Small intestine (tissue), 7 donors: ENCODE measurements around the gene NR2C2. TPM values are rescaled to one million over a fixed set of nuclear protein-coding genes. Genes with fewer than 3 reads are reported as not detected.

Experiments
- DNase-seq, 2 donors: peaks; one replicate each; pipeline versions ENCODE4 v3.0.0 to v3.0.0-alpha.2; 2013
- FAIRE-seq: peaks from 2 replicates; lab custom pipeline; 2012; peaks lifted over from hg19 to GRCh38; lab: Jason Lieb, UNC
- H3K27ac ChIP-seq, 3 donors: one replicate each; pipeline ENCODE4 v1.5.1; 2013; ENCODE audit warnings: low read length in 2 of 3, mild to moderate bottlenecking in 2 of 3, control low read depth in 1 of 3, inconsistent platforms in 1 of 3, low read depth in 1 of 3, moderate library complexity in 1 of 3
- H3K27me3 ChIP-seq, 3 donors: one replicate each; pipeline ENCODE4 v1.6.1; 2013; ENCODE audit warnings: low read length in 3 of 3, inconsistent platforms in 1 of 3; ENCODE audit not compliant: control insufficient read depth in 3 of 3, insufficient read depth in 3 of 3
- H3K36me3 ChIP-seq, 3 donors: one replicate each; pipeline ENCODE4 v1.6.1; 2013; ENCODE audit warnings: low read length in 3 of 3, inconsistent platforms in 1 of 3, low read depth in 1 of 3, mild to moderate bottlenecking in 1 of 3, moderate library complexity in 1 of 3; ENCODE audit not compliant: control insufficient read depth in 3 of 3, insufficient read depth in 2 of 3
- H3K4me1 ChIP-seq, 3 donors: one replicate each; pipeline ENCODE4 v1.6.1; 2013; ENCODE audit warnings: low read length in 2 of 3, inconsistent platforms in 1 of 3, low read depth in 1 of 3, mild to moderate bottlenecking in 1 of 3, moderate library complexity in 1 of 3; ENCODE audit not compliant: control insufficient read depth in 3 of 3, insufficient read depth in 2 of 3
- H3K4me3 ChIP-seq, 3 donors: one replicate each; pipeline ENCODE4 v1.5.1; 2013; ENCODE audit warnings: low read length in 3 of 3, control low read depth in 1 of 3, inconsistent platforms in 1 of 3, low read depth in 1 of 3, mild to moderate bottlenecking in 1 of 3, moderate library complexity in 1 of 3
- H3K9me3 ChIP-seq, 2 donors: one replicate each; pipeline ENCODE4 v1.6.1; 2013; ENCODE audit warnings: low read depth in 1 of 2, low read length in 1 of 2; ENCODE audit not compliant: control insufficient read depth in 2 of 2, insufficient read depth in 1 of 2
- WGBS, 3 donors: extraction: QIAGEN DNeasy Blood & Tissue Kit; methylation state at CpG; one replicate each; pipeline ENCODE4 v1.1.7; 2013; 5-methylcytosine and 5-hydroxymethylcytosine counted together
- polyA plus RNA-seq, 4 donors: library from polyadenylated mRNA; stranded (reverse) in 3 of 4; unstranded in 1 of 4; fragments of 200-250 nt in 3 of 4; fragments of 120-200 nt in 1 of 4; gene quantifications; one replicate each; pipeline versions ENCODE4 v1.2.1 to v1.2.3, GENCODE V29; 2013
- donor health status: healthy with polysubstance abuse.
- donor health status: control.
- donor health status: control.
- donor health status: Bipolar disorder and iron deficiency.
- donor health status: healthy.

NR2C2 gene
- polyA plus RNA-seq, 4 donors, result 7.8 to 40.4 (median 10.1) TPM

GRCh38 chr3:15043408-15044171 lies 96.2 kb downstream of the NR2C2 start:
- Histone ChIP-seq H3K36me3 (peaks cover 32 to 75% (median 46%) of the 10 kb centered on the region in 3 donors), H3K4me1 (no peaks in the 10 kb centered on the region), H3K27ac (no peak overlapping the region), H3K9me3 (no peaks in the 10 kb centered on the region), H3K27me3 (no peaks in the 10 kb centered on the region), H3K4me3 (no peak overlapping the region)
- DNase-seq, result no peak
- 80 to 84% (median 82%) methylated on average over 11 of the region's 11 CpGs for WGBS, 3 donors
- FAIRE-seq, result no peak

- Histone ChIP-seq H3K36me3 (peaks cover 30 to 72% (median 42%) of the 10 kb centered on the region in 3 donors), H3K27me3 (no peaks in the 10 kb centered on the region), H3K4me3 (no peak overlapping the region), H3K9me3 (no peaks in the 10 kb centered on the region), H3K4me1 (no peaks in the 10 kb centered on the region), H3K27ac (no peak overlapping the region)
- no peak for FAIRE-seq
- 69 to 80% (median 78%) methylated on average over 7 of the region's 7 CpGs for WGBS, 3 donors
- no peak for DNase-seq
Measured at GRCh38 chr3:15044326-15044725, 96.9 kb downstream of the NR2C2 start.

- Histone ChIP-seq H3K36me3 (peaks cover 26 to 73% (median 41%) of the 10 kb centered on the region in 3 donors), H3K27ac (no peak overlapping the region), H3K9me3 (no peaks in the 10 kb centered on the region), H3K4me1 (no peaks in the 10 kb centered on the region), H3K4me3 (no peak overlapping the region), H3K27me3 (no peaks in the 10 kb centered on the region)
- 44 to 73% (median 67%) methylated on average over 1 of the region's 1 CpG for WGBS, 3 donors
- DNase-seq (no peak), FAIRE-seq (no peak)
Measured at GRCh38 chr3:15045667-15046066, 98.3 kb downstream of the NR2C2 start.

GRCh38 chr3:15049584-15049983 lies 102.2 kb downstream of the NR2C2 start:
- FAIRE-seq (no peak), DNase-seq (peak; percentile 52 to 69)
- H3K9me3 ChIP-seq, result peaks cover 0 to 3% of the 10 kb centered on the region in 2 donors

GRCh38 chr3:15050405-15051092 lies 103.2 kb downstream of the NR2C2 start:
- WGBS, 3 donors, result 58 to 68% (median 61%) methylated on average over 3 of the region's 3 CpGs
- FAIRE-seq (no peak), DNase-seq (no peak)
- Histone ChIP-seq H3K4me1 (no peaks in the 10 kb centered on the region), H3K27me3 (no peaks in the 10 kb centered on the region), H3K9me3 (peaks cover 0 to 3% of the 10 kb centered on the region in 2 donors), H3K36me3 (peaks cover 17 to 65% (median 23%) of the 10 kb centered on the region in 3 donors), H3K4me3 (no peak overlapping the region), H3K27ac (no peak overlapping the region)

More at GRCh38 chr3:15049584-15049983, 102.2 kb downstream of the NR2C2 start:
- Histone ChIP-seq H3K4me1 (no peaks in the 10 kb centered on the region), H3K4me3 (no peak overlapping the region), H3K27me3 (no peaks in the 10 kb centered on the region), H3K36me3 (peaks cover 20 to 68% (median 27%) of the 10 kb centered on the region in 3 donors), H3K27ac (peak overlapping the region in 1 of 3 donors; percentile 36)
- 66 to 86% (median 68%) methylated on average over 2 of the region's 2 CpGs for WGBS, 3 donors

- H3K9me3 ChIP-seq, result peaks cover 0 to 3% of the 10 kb centered on the region in 2 donors
- WGBS, 3 donors, result 71 to 77% (median 75%) methylated on average over 1 of the region's 1 CpG
- no peaks in the 10 kb centered on the region for H3K27me3 ChIP-seq
- no peaks in the 10 kb centered on the region for H3K4me1 ChIP-seq
- no peak overlapping the region for H3K4me3 ChIP-seq
- peaks cover 16 to 62% (median 19%) of the 10 kb centered on the region in 3 donors for H3K36me3 ChIP-seq
- DNase-seq (peak; percentile 61 to 66), FAIRE-seq (no peak)
- no peak overlapping the region for H3K27ac ChIP-seq
Measured at GRCh38 chr3:15051531-15051930, 104.1 kb downstream of the NR2C2 start.

GRCh38 chr3:15052335-15053242 lies 105.2 kb downstream of the NR2C2 start:
- Histone ChIP-seq H3K27me3 (no peaks in the 10 kb centered on the region), H3K4me1 (no peaks in the 10 kb centered on the region), H3K36me3 (peaks cover 12 to 60% (median 20%) of the 10 kb centered on the region in 3 donors), H3K27ac (no peak overlapping the region), H3K4me3 (no peak overlapping the region), H3K9me3 (peaks cover 0 to 3% of the 10 kb centered on the region in 2 donors)
- 90 to 95% (median 91%) methylated on average over 14 of the region's 14 CpGs for WGBS, 3 donors
- no peak for FAIRE-seq
- DNase-seq, result no peak

GRCh38 chr3:15053541-15053940 lies 106.2 kb downstream of the NR2C2 start:
- WGBS, 3 donors, result 97 to 99% (median 97%) methylated on average over 4 of the region's 4 CpGs
- no peak overlapping the region for H3K27ac ChIP-seq
- peaks cover 0 to 3% of the 10 kb centered on the region in 2 donors for H3K9me3 ChIP-seq
- no peak overlapping the region for H3K4me3 ChIP-seq
- no peak for DNase-seq
- H3K27me3 ChIP-seq, result no peaks in the 10 kb centered on the region
- no peaks in the 10 kb centered on the region for H3K4me1 ChIP-seq
- no peak for FAIRE-seq
- peaks cover 8 to 63% (median 21%) of the 10 kb centered on the region in 3 donors for H3K36me3 ChIP-seq
